ENCODE results near the gene BLVRB. TPM values are rescaled to one million over a fixed set of nuclear protein-coding genes. Genes with fewer than 3 reads are reported as not detected.

BLVRB gene
- polyA plus RNA-seq, 1 donor (not counting 4 experiments of a cell fraction or from before 2014, with no cell fraction given): 52.5 TPM

- FAIRE-seq (no peak), DNase-seq (ENCODE audit: low read depth, low spot score) (no peak)
- peaks cover 7% of the 10 kb centered on the region for H3K4me1 ChIP-seq (ENCODE audit: control insufficient read depth, extremely low read depth, insufficient read depth, low read length)
- H3K4me2 ChIP-seq (ENCODE audit: control insufficient read depth, extremely low read depth, insufficient read depth, low read depth, low read length): peak overlapping the region; percentile 96
- H3K9ac ChIP-seq (ENCODE audit: control insufficient read depth, extremely low read depth, insufficient read depth, low read length): peak overlapping the region; percentile 86
- H3K4me3 ChIP-seq (ENCODE audit: control insufficient read depth in 2 of 3, extremely low read depth in 1 of 3, insufficient read depth in 2 of 3, low read depth in 1 of 3, low read length in 3 of 3): no peak overlapping the region
- TF ChIP-seq CTCF (optimal IDR thresholded peaks at IDR 0.05 in 1 of 3, IDR thresholded peaks at IDR 0.05 in 1 of 3, conservative IDR thresholded peaks at IDR 0.05 in 1 of 3; ENCODE audit: extremely low read depth in 1 of 3, insufficient read depth in 2 of 3, low read length in 3 of 3): no peak
- no peak for TF ChIP-seq EZH2 (IDR thresholded peaks at IDR 0.05; ENCODE audit: low read length)
- no peaks in the 10 kb centered on the region for H3K9me3 ChIP-seq (ENCODE audit: control insufficient read depth, low read depth, low read length)
- H4K20me1 ChIP-seq (ENCODE audit: control insufficient read depth, extremely low read depth, insufficient read depth, low read length): no peaks in the 10 kb centered on the region
- H3K36me3 ChIP-seq (ENCODE audit: control insufficient read depth in 2 of 2, extremely low read depth in 1 of 2, insufficient read depth in 2 of 2, low read length in 2 of 2): peaks cover 0 to 6% of the 10 kb centered on the region in 2 experiments
- no peaks in the 10 kb centered on the region for H3K27me3 ChIP-seq (ENCODE audit: control insufficient read depth, extremely low read depth, insufficient read depth, low read length)
- peaks cover 28% of the 10 kb centered on the region for H3K79me2 ChIP-seq (ENCODE audit: control insufficient read depth, insufficient read depth, low read length)
- H3K9me1 ChIP-seq (ENCODE audit: control insufficient read depth, extremely low read depth, insufficient read depth, low read length): no peaks in the 10 kb centered on the region
- dilution Hi-C loops (cut with MboI; ENCODE audit: extremely low pct_ligation_motif_present, low sequenced_read_pairs): no loop called here
- H2AFZ ChIP-seq (ENCODE audit: control insufficient read depth, low read length): no peak overlapping the region
- peak overlapping the region; percentile 90 for H3K27ac ChIP-seq (ENCODE audit: control insufficient read depth, insufficient read depth, low read length)
Measured at GRCh38 chr19:40421993-40422747, 43.4 kb downstream of the BLVRB start.

GRCh38 chr19:40420766-40421765, 44.5 kb downstream of the BLVRB start:
- TF ChIP-seq CTCF (optimal IDR thresholded peaks at IDR 0.05 in 1 of 3, IDR thresholded peaks at IDR 0.05 in 1 of 3, conservative IDR thresholded peaks at IDR 0.05 in 1 of 3; ENCODE audit: extremely low read depth in 1 of 3, insufficient read depth in 2 of 3, low read length in 3 of 3): peak; percentile 75 to 99 (median 80)
- TF ChIP-seq EZH2 (IDR thresholded peaks at IDR 0.05; ENCODE audit: low read length): no peak
- Histone ChIP-seq H3K9me3 (ENCODE audit: control insufficient read depth, low read depth, low read length) (no peaks in the 10 kb centered on the region), H3K9ac (ENCODE audit: control insufficient read depth, extremely low read depth, insufficient read depth, low read length) (peak overlapping the region; percentile 86), H3K9me1 (ENCODE audit: control insufficient read depth, extremely low read depth, insufficient read depth, low read length) (no peaks in the 10 kb centered on the region), H2AFZ (ENCODE audit: control insufficient read depth, low read length) (peak overlapping the region; percentile 85), H3K4me3 (ENCODE audit: control insufficient read depth in 2 of 3, extremely low read depth in 1 of 3, insufficient read depth in 2 of 3, low read depth in 1 of 3, low read length in 3 of 3) (peak overlapping the region; percentile 46 to 77 (median 75)), H3K27me3 (ENCODE audit: control insufficient read depth, extremely low read depth, insufficient read depth, low read length) (no peaks in the 10 kb centered on the region), H3K79me2 (ENCODE audit: control insufficient read depth, insufficient read depth, low read length) (peaks cover 28% of the 10 kb centered on the region), H3K4me2 (ENCODE audit: control insufficient read depth, extremely low read depth, insufficient read depth, low read depth, low read length) (peak overlapping the region; percentile 96), H3K27ac (ENCODE audit: control insufficient read depth, insufficient read depth, low read length) (peak overlapping the region; percentile 90), H3K36me3 (ENCODE audit: control insufficient read depth in 2 of 2, extremely low read depth in 1 of 2, insufficient read depth in 2 of 2, low read length in 2 of 2) (peaks cover 0 to 6% of the 10 kb centered on the region in 2 experiments), H3K4me1 (ENCODE audit: control insufficient read depth, extremely low read depth, insufficient read depth, low read length) (peaks cover 10% of the 10 kb centered on the region), H4K20me1 (ENCODE audit: control insufficient read depth, extremely low read depth, insufficient read depth, low read length) (no peaks in the 10 kb centered on the region)
- no peak for FAIRE-seq
- dilution Hi-C loops (cut with MboI; ENCODE audit: extremely low pct_ligation_motif_present, low sequenced_read_pairs): no loop called here
- DNase-seq (ENCODE audit: low read depth, low spot score): no peak
